ENCODE measurements around the gene MIPOL1. TPM values are rescaled to one million over a fixed set of nuclear protein-coding genes. Genes with fewer than 3 reads are reported as not detected.
A peak's percentile ranks its signal among the peaks of the same experiment; 100 is the strongest.

Gene MIPOL1
- total and polyA plus RNA-seq, 2 of the 13 experiments (the other 11 are each of a cell fraction or from before 2014, with no cell fraction given): 8.6 to 34.2 TPM

DNA sequence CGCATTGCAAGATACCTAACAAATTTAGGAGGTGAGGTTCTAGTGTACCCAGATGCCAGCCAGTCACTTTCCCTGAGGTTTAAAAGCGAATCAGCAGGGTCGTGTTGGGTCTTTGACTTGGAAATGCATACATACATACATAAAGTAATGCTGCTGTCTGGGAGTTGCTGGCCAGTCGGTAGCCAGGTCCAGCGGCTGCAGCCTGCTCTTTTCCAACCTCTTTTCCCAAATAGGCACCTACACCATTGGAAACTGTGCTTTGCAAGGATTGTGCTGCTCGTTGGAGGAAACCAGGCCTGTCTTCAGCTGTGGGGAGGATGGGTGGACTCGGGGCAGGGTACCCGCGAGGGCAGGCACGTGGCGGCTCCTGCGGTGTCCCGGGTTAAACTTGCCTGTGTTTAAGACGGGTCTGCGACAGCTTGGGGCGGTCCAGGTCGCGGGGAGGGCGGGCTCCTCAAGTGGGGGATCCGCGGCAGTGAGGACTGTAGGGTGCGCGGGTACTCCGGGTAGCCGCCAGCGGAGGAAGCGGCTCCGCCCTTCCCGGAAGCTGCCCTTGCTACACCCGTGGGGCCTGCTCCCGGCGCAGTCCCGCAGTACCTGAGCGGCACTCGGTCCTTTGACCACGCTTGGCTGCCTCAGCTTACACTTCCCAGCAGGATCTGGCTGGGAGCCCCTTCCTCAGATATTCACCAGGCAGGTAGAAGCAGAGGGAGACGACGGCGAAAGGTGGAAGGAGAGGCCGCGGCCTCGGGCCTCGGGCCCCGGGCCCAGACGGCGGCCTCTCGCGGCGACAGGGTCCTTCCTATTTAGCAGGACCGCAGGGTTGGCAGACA, 400.4 kb downstream of the MIPOL1 start (continued):
- TF ChIP-seq, protein P1, sequence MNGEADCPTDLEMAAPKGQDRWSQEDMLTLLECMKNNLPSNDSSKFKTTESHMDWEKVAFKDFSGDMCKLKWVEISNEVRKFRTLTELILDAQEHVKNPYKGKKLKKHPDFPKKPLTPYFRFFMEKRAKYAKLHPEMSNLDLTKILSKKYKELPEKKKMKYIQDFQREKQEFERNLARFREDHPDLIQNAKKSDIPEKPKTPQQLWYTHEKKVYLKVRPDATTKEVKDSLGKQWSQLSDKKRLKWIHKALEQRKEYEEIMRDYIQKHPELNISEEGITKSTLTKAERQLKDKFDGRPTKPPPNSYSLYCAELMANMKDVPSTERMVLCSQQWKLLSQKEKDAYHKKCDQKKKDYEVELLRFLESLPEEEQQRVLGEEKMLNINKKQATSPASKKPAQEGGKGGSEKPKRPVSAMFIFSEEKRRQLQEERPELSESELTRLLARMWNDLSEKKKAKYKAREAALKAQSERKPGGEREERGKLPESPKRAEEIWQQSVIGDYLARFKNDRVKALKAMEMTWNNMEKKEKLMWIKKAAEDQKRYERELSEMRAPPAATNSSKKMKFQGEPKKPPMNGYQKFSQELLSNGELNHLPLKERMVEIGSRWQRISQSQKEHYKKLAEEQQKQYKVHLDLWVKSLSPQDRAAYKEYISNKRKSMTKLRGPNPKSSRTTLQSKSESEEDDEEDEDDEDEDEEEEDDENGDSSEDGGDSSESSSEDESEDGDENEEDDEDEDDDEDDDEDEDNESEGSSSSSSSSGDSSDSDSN (CRISPR knock-in tag; IDR thresholded peaks at IDR 0.05): 0 out of 2 replicates have a peak, but pooled peaks have one; percentile 31
- TF ChIP-seq ZNF12 (CRISPR knock-in tag; IDR thresholded peaks at IDR 0.05) (no peak), RBM22 (optimal IDR thresholded peaks at IDR 0.05; ENCODE audit: low read length) (no peak), NFE2L1 (CRISPR knock-in tag; IDR thresholded peaks at IDR 0.05; ENCODE audit: borderline replicate concordance) (0 out of 2 replicates have a peak, but pooled peaks have one; percentile 4), ZMAT3 (CRISPR knock-in tag; conservative IDR thresholded peaks at IDR 0.05) (no peak), TAF15 (IDR thresholded peaks at IDR 0.05; ENCODE audit: low read depth, low read length, poor library complexity, severe bottlenecking) (no peak), TAF1 (CRISPR knock-in tag; IDR thresholded peaks at IDR 0.05) (no peak), ZNF709 (CRISPR knock-in tag; IDR thresholded peaks at IDR 0.05) (0 out of 2 replicates have a peak, but pooled peaks have one; percentile 16), ZNF331 (CRISPR knock-in tag; IDR thresholded peaks at IDR 0.05) (no peak), RBFOX2 (IDR thresholded peaks at IDR 0.05; ENCODE audit: low read depth, low read length) (peak; percentile 55)
- TF ChIP-seq, protein P2, sequence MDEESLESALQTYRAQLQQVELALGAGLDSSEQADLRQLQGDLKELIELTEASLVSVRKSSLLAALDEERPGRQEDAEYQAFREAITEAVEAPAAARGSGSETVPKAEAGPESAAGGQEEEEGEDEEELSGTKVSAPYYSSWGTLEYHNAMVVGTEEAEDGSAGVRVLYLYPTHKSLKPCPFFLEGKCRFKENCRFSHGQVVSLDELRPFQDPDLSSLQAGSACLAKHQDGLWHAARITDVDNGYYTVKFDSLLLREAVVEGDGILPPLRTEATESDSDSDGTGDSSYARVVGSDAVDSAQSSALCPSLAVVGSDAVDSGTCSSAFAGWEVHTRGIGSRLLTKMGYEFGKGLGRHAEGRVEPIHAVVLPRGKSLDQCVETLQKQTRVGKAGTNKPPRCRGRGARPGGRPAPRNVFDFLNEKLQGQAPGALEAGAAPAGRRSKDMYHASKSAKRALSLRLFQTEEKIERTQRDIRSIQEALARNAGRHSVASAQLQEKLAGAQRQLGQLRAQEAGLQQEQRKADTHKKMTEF (CRISPR knock-in tag; IDR thresholded peaks at IDR 0.05): no peak
- TF ChIP-seq, protein P3, sequence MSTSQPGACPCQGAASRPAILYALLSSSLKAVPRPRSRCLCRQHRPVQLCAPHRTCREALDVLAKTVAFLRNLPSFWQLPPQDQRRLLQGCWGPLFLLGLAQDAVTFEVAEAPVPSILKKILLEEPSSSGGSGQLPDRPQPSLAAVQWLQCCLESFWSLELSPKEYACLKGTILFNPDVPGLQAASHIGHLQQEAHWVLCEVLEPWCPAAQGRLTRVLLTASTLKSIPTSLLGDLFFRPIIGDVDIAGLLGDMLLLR (CRISPR knock-in tag; IDR thresholded peaks at IDR 0.05): peak; percentile 53; the same call in 1 of the 2 replicates
